Activated CD8-positive, alpha-beta memory T cell treated with anti-CD3 and anti-CD28 coated beads for 36 hours (primary cell): ENCODE measurements around the gene NECTIN4. TPM values are rescaled to one million over a fixed set of nuclear protein-coding genes. Genes with fewer than 3 reads are reported as not detected.

ENCODE experiments used
- CTCF ChIA-PET: fragments of 350-600 bp; sonication (Branson Sonifier 250); formaldehyde crosslinking; loops from one replicate; lab custom pipeline; 2021; ENCODE audit warnings: antibody characterized with exemption; lab: Charles Lee
- POLR2A ChIA-PET: fragments of 350-600 bp; sonication (Branson Sonifier 250); formaldehyde crosslinking; loops from one replicate; lab custom pipeline; 2021; ENCODE audit warnings: antibody characterized with exemption; lab: Charles Lee
- total RNA-seq, 2 experiments: library from RNA; stranded (reverse); gene quantifications; one replicate each; pipeline ENCODE4 v1.2.3, GENCODE V29; 2021

NECTIN4 gene
- total RNA-seq, 2 experiments from 2014 or later = 0.08 TPM; not detected in 1

GRCh38 chr1:161051219-161051618, 38.1 kb downstream of the NECTIN4 start:
- POLR2A ChIA-PET = no interaction called here
- CTCF ChIA-PET = interaction anchor here (1.2 to 1.5 kb wide), 2 partner anchors 11 to 18 kb away, joined by 4 to 5 read pairs; no protein-coding TSS in a partner anchor

- CTCF ChIA-PET = no interaction called here
- POLR2A ChIA-PET = interaction anchor here (0.7 kb wide), 1 partner anchor 13 kb away, joined by 7 read pairs; no protein-coding TSS in a partner anchor
Observed at GRCh38 chr1:161048949-161049722, 40.2 kb downstream of the NECTIN4 start.

GRCh38 chr1:161047436-161048420, 41.6 kb downstream of the NECTIN4 start:
- ChIA-PET POLR2A (interaction anchor here (1.4 to 4.5 kb wide), 3 partner anchors 9 to 70 kb away, joined by 3 to 45 read pairs (median 4); partner anchors contain the start of genes ARHGAP30, NIT1, PFDN2 and TSTD1), CTCF (interaction anchor here (1.1 to 4.1 kb wide), 6 partner anchors 10 to 91 kb away, joined by 3 to 24 read pairs (median 6); partner anchors contain the start of genes ARHGAP30 and KLHDC9)

GRCh38 chr1:161046605-161047228, 42.6 kb downstream of the NECTIN4 start:
- ChIA-PET CTCF (interaction anchor here (0.8 to 4.1 kb wide), 10 partner anchors 9 to 92 kb away, joined by 3 to 24 read pairs (median 5); partner anchors contain the start of genes ARHGAP30, F11R and KLHDC9), POLR2A (interaction anchor here (1.0 to 4.5 kb wide), 4 partner anchors 8 to 71 kb away, joined by 3 to 45 read pairs (median 4); partner anchors contain the start of genes ARHGAP30, NIT1, PFDN2 and TSTD1)

GRCh38 chr1:161045736-161046604, 43.4 kb downstream of the NECTIN4 start, which contains the start of gene USF1:
Gene USF1, minus strand, starts transcription at chr1:161045977. Its CDS starts 2,702 bp downstream, at chr1:161043275.
- CTCF ChIA-PET = interaction anchor here (0.8 to 4.1 kb wide), 13 partner anchors 8 to 87 kb away, joined by 3 to 24 read pairs (median 5); partner anchors contain the start of genes ARHGAP30, DEDD, F11R and KLHDC9
- POLR2A ChIA-PET = interaction anchor here (0.5 to 4.5 kb wide), 8 partner anchors 8 to 171 kb away, joined by 3 to 45 read pairs (median 4); partner anchors contain the start of genes ARHGAP30, F11R, KLHDC9 and TSTD1

- CTCF ChIA-PET = interaction anchor here (0.6 to 4.1 kb wide), 9 partner anchors 20 to 88 kb away, joined by 3 to 24 read pairs (median 5); partner anchors contain the start of genes ARHGAP30, DEDD and KLHDC9
- POLR2A ChIA-PET = interaction anchor here (0.5 to 4.5 kb wide), 6 partner anchors 10 to 172 kb away, joined by 3 to 45 read pairs (median 4); partner anchors contain the start of genes ARHGAP30, F11R and KLHDC9
Observed at GRCh38 chr1:161044908-161045735, 44.2 kb downstream of the NECTIN4 start.

- POLR2A ChIA-PET = interaction anchor here (2.0 to 4.5 kb wide), 2 partner anchors 25 to 73 kb away, joined by 4 to 45 read pairs; partner anchors contain the start of gene ARHGAP30
- CTCF ChIA-PET = interaction anchor here (0.6 to 4.1 kb wide), 6 partner anchors 24 to 88 kb away, joined by 3 to 24 read pairs (median 5); partner anchors contain the start of genes ARHGAP30, DEDD and KLHDC9
Observed at GRCh38 chr1:161044535-161044907, 44.8 kb downstream of the NECTIN4 start.

GRCh38 chr1:161039546-161039945, 49.8 kb downstream of the NECTIN4 start:
- POLR2A ChIA-PET = interaction anchor here (0.7 to 1.5 kb wide), 4 partner anchors 19 to 93 kb away, joined by 3 to 4 read pairs (median 3); partner anchors contain the start of genes DEDD and F11R
- CTCF ChIA-PET = interaction anchor here (0.7 to 2.3 kb wide), 8 partner anchors 12 to 202 kb away, joined by 3 to 8 read pairs (median 4); partner anchors contain the start of gene KLHDC9

GRCh38 chr1:161039154-161039545, 50.2 kb downstream of the NECTIN4 start:
- ChIA-PET CTCF (interaction anchor here (0.6 to 2.3 kb wide), 9 partner anchors 12 to 365 kb away, joined by 3 to 8 read pairs (median 4); partner anchors contain the start of gene KLHDC9), POLR2A (interaction anchor here (0.7 to 1.7 kb wide), 6 partner anchors 8 to 94 kb away, joined by 3 to 13 read pairs (median 4); partner anchors contain the start of genes DEDD and F11R)

- POLR2A ChIA-PET = interaction anchor here (0.7 to 1.7 kb wide), 6 partner anchors 8 to 94 kb away, joined by 3 to 13 read pairs (median 4); partner anchors contain the start of genes DEDD and F11R
- CTCF ChIA-PET = interaction anchor here (0.6 to 2.3 kb wide), 12 partner anchors 11 to 364 kb away, joined by 3 to 6 read pairs (median 4); partner anchors contain the start of genes F11R and KLHDC9
Observed at GRCh38 chr1:161038523-161039153, 50.7 kb downstream of the NECTIN4 start, which contains the start of gene TSTD1. Gene TSTD1, minus strand, starts transcription at chr1:161038964. Its CDS starts 75 bp downstream, at chr1:161038889.

- CTCF ChIA-PET = interaction anchor here (0.8 to 2.3 kb wide), 9 partner anchors 9 to 201 kb away, joined by 3 to 6 read pairs (median 3); partner anchors contain the start of genes F11R and KLHDC9
Observed at GRCh38 chr1:161037661-161038522, 51.5 kb downstream of the NECTIN4 start.

GRCh38 chr1:161033751-161034150, 55.6 kb downstream of the NECTIN4 start:
- POLR2A ChIA-PET = no interaction called here

More at GRCh38 chr1:161037661-161038522, 51.5 kb downstream of the NECTIN4 start:
- POLR2A ChIA-PET = interaction anchor here (1.0 to 1.7 kb wide), 5 partner anchors 9 to 95 kb away, joined by 3 to 13 read pairs (median 4); partner anchors contain the start of genes DEDD and F11R

GRCh38 chr1:161032409-161032808, 56.9 kb downstream of the NECTIN4 start:
- CTCF ChIA-PET = interaction anchor here (1.1 to 1.7 kb wide), 5 partner anchors 11 to 65 kb away, joined by 3 to 8 read pairs (median 4); no protein-coding TSS in a partner anchor
- POLR2A ChIA-PET = no interaction called here

More at GRCh38 chr1:161033751-161034150, 55.6 kb downstream of the NECTIN4 start:
- CTCF ChIA-PET = interaction anchor here (0.7 to 1.7 kb wide), 5 partner anchors 12 to 64 kb away, joined by 3 to 8 read pairs (median 5); no protein-coding TSS in a partner anchor
